COLO668 (cell line): ENCODE data around the gene MOGAT3.

ENCODE experiments used
- DNase-seq: peaks from one replicate; lab custom pipeline; 2025; ENCODE audit not compliant: unreplicated experiment; lab: John Stamatoyannopoulos, UW

MOGAT3 gene

DNA sequence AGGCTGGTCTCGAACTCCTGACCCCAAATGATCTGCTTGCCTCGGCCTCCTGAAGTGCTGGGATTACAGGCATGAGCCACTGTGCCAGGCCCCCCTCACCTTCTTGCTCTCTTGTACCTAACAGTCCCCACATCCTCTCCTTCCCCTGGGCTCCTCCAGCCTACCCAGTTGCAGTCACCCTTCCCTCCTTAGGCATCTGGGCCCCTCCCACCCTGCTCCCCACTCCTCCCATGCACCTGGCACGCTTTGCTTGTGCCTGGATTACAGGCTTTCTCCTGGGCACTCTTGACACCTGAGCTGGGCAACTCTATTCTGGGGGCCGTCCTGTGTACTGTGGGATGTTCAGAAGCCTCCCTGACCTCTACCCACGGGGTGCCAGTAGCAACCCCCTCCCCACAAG lies 33.8 kb upstream of the MOGAT3 start:
- DNase-seq: no peak

DNA sequence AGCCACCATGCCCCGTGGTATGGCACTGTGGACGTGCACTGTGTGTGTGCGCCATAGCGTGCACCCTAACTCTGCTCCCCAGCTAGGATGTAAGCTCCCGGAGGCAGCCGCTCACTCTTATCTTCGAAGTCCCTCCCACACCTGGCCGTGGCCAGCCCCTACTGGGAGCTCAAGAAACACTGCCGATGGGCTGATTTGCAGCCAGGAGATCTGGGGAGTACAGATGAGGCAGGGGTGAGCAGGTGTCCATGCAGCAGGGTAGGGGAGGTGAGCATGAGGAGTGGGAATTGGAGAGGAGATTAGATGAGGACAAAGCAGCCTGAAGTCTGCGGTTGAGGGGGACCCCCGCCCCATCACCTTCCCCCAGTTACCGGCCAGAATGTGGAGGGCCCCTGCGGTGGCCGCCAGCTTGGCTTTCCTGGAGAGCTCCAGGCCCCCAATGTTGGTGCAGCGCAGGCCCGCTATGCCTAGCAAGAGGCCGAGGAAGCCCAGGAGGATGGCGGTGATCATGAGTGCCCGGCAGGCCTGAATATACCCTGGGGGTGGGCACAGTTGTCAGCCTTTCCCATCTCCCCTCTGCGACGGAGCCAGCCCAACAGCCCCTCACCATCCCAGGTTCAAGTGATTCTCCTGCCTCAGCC lies 33.2 kb upstream of the MOGAT3 start:
- DNase-seq: no peak

DNA sequence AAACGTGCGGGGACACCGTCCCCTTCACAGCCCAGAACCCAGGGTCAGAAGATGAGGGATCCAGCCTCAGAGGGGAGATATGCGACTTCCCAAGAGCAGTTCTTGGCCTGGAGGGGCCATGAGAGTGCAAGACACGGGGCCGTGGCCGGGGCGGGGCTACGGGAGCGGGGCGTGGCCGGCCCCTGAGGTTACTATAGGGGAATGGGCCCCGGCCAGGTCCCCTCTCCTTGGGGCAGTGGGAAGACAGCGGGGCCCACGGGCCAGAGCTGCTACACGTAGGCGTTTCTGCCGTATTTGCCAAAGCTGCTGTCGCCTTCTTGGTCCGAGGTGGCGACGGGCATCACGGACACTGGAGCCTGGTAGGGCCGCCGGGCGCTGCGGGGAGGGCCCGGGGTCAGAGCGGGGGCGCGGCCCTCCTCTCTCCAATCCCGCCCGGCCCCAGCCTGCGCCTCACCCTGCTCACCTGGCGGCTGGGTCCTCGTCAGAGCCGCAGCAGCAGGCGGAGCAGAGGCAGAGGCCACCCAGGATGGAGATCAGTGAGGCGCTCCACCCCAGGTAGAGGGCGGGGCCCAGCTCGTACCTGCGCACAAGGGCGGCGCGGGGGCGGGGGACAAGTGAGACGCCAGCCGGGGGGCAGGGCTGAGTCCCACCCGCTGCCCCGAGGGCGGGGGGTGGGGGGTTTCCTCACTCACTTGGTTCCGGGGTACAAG lies 31.5 kb upstream of the MOGAT3 start:
- DNase-seq: peak; percentile 76

DNA sequence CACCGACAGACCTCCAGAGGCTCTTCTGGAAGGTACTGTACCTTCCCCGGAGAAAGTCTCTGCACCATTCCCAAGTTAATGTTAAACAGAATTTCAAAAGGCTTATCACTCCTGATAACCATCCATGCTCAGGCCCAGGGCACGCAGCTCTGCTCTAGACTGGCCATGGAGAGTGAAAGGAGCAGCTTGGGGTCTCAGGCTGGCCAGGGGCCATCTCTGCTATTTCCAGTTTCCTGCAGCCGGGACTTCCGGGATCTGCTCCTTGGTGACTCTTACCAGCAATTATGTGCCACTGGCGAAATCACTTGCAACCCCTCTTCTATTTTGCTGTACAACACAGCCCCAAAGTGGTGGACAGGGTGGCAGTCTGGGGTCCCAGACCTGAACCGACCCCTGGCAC lies 30.8 kb upstream of the MOGAT3 start:
- DNase-seq: no peak

DNA sequence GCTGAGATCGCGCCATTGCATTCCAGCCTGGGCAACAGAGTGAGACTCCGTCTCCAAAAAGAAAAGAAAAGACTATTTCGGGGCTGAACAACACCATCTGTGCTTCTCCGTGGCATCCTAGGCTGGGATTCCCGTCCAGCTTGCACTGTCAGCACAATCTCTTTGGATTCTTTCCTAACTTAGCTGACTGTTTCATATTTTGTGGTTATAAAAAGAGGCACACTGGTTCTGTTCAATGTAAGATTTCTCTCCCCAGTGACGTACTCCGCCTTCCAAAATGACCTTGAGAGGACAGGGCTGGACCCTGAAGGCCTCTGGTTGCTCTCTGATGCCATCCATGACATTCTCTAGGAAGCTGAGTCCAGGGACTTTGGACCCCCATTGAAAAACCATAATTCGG lies 25.9 kb upstream of the MOGAT3 start:
- DNase-seq: no peak

DNA sequence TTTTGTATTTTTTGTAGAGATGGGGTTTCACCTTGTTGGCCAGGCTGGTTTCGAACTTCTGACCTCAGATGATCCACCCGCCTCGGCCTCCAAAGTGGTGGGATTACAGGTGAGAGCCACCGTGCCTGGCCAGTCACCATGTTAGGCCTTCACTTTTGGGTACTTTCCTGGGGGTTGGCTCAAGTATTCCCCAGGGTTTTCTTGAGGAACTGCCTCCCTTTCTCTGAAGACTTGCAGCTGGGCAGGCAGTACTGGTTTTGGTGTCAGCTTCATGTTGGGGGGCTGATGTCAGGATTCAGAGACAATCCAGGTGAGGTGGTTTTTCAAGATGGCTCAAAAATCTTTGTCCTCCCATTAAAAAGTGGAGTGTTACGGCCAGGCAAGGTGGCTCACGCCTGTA lies 24.8 kb upstream of the MOGAT3 start:
- DNase-seq: no peak

DNA sequence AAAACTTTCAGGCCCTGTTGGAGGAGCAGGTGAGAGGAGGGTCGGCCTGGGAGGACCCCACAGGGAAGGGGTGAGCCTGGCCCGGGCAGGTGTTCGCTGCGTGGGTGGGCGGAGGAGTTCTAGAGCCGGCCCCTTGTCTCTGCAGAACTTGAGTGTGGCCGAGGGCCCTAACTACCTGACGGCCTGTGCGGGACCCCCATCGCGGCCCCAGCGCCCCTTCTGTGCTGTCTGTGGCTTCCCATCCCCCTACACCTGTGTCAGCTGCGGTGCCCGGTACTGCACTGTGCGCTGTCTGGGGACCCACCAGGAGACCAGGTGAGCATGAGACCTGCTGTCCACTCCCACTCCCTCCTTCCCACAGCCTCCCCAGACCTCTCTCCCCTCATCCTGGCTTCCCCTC lies 22.7 kb upstream of the MOGAT3 start:
- DNase-seq: no peak

DNA sequence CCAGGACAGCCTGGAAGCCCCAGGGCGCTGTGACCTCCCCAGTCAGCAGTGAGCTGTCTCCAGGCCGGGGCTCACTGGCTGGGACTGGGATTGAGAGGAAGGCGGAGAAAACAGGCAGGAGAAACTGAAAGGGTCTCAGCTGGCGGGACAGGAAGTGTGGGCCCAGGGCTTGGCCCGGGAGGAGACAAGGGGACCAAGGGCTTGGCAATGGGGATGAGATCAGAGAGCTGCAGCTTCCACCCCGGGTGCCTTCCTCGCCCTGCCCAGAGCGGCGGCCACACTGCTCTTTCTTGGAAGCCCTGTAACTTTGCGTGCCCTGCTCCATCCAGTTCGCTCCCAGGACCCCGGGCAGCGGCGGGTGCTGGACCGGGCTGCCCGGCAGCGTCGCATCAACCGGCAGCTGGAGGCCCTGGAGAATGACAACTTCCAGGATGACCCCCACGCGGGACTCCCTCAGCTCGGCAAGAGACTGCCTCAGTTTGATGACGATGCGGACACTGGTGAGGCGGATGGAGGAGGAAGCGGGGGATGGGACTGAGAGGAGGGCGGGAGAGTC lies 21.5 kb upstream of the MOGAT3 start:
- DNase-seq: no peak

DNA sequence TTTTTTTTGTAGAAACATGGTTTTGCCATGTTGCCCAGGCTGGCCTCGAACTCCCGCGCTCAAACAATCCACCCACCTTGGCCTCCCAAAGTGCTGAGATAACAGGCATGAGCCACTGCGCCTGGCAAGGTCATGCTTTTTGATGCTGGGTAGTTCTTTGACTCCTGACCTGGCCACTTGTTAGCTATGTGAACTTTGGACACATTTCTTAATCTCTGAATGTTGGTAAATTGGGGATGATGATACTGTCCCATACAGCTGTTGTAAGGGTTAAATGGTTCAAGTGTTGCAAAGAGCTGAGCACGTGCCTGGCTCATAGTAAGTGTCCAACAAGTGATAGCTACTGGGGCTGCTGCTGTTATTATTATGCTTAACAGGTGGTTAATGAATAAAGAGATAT lies 19.5 kb upstream of the MOGAT3 start:
- DNase-seq: no peak

DNA sequence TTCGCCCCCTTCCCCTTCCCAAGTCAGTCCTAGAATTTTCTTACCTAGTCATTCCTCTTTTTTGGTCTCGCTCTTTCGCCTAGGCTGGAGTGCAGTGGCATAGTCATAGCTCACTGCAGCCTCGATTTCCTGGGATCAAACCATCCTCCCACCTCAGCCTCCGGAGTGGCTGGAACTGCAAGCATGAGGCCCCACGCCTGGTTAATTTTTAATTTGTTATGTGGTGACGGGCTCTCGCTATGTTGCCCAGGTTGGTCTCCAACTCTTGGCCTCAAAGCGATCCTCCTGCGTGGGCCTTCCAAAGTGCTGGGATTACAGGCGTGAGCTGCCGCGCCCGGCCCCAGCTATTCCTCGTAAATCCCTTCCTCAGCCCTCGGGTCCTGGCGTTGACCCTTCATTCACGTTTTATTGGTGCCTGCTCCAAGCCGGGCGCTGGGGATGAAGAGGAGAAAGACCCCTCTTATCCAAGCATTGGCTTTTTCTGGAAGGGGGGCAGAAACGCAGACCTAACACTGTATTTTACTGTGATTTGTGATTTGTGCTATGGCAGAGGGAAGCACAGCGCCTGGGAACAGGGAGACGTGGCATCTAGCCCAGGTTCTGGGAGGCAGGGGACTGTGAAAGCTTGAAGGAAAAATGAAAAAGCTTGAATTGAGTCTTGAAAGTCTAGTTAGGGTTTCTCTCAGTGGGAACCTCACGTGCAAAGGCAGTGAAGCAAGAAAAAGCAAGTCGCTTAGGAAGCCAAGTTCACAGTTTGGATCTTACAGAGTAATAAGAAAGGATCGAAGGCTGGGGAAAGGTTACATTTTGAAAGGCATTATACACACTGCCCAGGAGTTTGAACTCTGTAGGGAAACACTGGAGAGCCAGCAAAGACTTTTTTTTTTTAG lies 17.6 kb upstream of the MOGAT3 start:
- peak; percentile 43 for DNase-seq

DNA sequence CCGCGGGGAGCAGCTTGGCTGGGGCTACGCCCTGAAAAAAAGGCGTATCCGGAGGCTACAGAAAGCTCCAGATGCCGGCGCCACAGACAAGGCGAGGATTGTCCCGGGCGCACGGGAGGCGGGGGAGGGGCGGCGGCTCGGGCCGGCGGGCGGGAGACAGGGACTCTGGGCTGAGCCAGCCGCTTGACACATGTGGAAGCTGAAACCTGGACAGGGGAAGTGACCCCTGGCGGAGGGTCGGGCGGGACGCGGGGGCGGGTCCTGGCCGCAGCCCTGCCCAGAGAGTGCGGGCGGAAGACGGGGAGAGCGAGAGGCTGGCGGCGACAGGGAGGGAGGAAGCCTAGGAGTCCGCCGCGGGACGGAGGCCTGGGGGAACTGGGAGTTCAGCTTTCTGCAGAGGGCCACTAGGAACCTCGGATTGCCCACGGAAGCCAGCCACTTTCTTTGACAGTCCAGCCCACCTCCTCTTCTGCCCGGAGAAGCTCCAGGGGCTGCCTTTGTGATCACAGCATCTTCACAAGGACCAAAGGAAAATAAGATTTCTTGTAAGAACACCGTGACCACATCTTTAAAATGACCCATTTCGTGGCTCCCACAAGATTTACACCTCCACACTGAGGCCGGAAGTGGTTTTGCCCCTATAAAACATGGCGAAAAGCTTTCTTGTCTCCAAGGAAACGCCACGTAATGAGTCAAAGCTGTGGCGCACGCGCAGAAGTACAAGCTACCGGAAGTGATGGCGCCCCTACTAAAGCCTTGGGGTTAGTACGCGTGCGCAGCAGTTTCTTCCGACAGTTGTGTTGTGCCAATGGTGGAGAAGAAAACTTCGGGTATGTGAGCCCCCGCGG lies 16.8 kb upstream of the MOGAT3 start, which contains the start of the genes PLOD3 and ZNHIT1:
Gene PLOD3, minus strand, starts transcription at position 194 of the 848 bp plus-strand sequence. CDS start 307 bp downstream, outside the sequence.
Gene ZNHIT1, plus strand, starts transcription at position 778 of the 848 bp plus-strand sequence. Its CDS starts 31 bp downstream, at position 809.
- DNase-seq: peak; percentile 97

DNA sequence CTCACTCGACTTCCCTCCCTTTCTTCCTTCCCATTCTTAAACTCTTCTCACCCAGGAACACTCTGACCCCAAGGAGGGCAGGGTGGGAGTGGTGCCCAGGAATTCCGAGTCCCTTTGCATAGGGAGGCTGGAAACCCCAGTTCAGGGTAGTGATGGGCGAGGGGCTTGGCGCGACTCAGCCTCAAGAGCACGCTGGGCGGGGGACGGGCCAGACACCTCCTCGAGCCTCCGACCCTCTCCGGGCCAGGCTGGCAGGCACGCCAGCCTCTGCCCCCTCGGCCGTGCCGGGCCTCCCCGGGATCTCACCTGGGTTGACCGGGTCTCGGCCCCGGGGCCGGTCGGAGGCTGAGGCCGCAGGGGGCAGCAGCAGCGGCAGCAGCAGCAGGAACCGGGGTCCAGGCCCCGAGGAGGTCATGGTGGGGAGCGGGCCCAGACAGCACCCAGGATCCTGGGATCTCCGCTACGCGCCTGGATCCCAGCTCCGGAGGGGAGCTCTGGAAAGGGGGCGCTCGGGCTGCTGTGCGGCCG lies 16.1 kb upstream of the MOGAT3 start:
- DNase-seq: no peak

DNA sequence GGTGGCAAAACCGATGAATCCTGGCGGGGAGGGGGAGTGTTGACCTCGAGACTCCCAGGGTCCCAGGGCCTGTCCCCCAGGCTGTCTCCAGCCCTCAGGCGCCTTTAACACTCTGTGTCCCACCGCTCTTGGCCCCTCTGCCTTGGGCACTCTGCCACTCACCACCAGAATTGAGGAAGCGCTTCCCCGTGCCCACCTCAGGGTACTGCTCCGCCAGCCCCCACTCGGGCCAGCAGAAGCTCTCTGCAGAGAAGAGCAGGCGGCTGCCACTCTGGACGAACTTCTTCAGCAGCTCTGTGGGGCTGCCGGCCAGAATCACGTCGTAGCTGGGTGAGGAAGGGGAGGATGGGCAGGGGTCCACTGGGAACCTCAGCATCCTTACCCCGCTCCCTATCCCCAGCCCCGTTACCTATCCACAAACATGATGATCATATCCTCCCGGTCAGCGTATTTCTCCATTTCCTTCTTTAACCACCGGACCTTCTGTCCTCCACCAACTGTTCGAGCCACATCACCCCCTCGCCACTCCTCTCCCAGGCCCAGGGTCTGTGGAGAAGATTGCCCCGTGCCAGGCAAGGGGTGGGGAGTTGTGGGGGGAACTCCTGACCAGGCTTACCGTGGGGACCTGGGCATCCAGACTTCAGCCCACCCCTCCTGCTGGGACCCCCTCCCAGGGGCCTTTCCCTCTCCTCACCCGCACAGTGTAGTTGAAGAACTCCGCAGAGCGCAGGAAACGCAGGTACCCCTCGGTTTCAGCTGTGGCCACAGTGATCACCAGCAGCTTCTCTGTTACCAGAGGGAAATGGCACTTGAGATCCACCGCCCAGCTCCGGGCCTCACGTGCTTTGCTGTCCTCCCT lies 15.4 kb upstream of the MOGAT3 start:
- peak; percentile 14 for DNase-seq

DNA sequence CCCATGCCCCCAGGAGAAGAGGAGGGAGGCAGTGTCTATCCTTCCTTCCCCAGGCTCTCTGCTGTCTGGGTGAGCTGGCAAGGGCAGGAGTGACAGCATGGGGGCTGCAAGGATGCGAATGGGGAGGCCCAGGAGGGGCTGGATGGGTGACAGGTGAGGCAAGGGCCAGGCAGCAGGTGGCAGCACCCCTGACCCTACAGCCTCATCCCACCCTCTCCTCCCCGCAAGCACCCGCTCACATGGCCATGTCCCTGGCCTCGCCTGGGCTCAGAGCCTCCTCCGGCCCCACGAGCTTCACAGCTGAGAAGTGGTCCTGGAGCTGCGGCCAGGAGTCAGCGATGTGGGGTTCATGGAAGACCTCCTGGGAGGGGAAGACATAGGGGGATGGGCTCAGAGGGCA lies 11.2 kb upstream of the MOGAT3 start:
- no peak for DNase-seq

DNA sequence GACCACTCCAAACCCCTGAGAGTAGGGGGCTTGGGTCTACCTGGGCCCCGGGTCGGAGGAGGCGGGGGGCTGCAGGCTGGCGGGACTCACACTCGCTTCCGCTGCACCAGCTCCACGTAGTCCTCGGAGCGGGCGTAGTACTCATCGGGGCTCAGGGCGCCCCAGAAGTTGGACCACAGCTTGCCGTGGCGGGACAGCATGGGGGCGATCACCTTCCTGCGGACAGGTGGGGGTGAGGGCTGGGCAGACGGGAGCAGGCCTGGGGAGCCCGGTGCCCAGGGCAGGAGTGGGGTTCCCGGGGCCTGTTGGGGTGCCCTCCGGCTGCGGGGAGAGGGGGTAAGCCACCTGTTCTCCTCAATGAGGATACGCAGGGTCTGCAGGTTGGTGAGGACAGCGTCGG lies 10.7 kb upstream of the MOGAT3 start:
- DNase-seq: no peak

DNA sequence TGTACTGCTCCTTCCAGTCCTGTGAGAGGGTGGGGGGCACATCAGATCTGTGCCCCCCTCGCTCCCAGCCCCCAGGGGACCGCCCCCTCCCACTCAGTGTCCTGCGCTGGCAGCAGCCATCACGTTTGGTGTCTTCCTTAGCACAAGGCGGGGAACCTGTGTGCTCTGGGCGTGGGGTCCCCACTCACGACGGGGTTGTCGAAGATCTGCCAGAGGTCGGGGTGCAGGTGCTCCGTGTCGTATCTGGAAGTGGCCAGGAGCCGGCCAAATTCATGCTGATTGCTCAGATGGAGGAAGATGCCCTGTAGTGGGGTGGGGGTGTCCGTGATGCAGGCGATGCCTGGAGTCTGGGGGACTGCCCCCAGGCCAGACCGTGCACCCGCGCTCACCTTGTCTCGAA lies 9.3 kb upstream of the MOGAT3 start:
- no peak for DNase-seq

DNA sequence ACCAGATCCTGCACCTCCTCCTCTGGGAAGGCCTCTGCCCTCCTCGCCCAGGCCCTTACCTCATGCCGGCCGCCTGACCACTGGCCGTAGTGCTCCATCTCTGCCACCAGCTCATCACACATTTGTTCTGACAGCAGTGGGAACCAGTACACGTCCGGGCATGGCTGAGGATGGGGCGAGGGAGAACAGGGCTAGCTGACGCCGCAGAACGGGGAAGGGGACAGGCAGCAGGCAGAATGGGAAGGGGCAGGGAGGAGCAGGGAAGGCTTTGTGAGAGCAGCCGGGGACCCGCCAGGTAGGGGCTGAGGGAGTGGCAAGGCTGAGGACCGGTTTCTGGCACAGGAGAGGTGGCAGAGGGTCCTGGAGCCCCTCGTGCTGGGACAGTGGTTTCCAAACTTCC lies 8.0 kb upstream of the MOGAT3 start:
- no peak for DNase-seq

DNA sequence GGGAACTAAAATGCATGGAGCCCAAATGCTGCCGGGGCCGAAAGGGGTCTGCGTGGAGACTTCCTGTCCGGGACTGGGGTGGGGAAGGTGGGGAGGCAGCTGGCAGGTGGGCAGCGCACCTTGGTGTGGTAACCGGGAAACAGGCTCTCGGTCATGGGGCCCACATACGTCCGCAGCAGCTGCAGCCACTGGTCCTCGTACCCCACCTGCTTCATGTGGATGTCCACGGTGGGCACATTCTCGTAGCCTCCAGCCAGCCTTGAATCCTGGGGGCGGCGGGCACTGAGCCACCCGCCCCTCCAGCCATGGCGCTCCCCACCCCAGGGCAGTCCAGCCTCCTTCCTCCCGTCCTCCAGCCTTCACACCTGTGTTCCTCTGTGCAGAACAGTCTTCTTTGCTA lies 6.6 kb upstream of the MOGAT3 start:
- DNase-seq: no peak

DNA sequence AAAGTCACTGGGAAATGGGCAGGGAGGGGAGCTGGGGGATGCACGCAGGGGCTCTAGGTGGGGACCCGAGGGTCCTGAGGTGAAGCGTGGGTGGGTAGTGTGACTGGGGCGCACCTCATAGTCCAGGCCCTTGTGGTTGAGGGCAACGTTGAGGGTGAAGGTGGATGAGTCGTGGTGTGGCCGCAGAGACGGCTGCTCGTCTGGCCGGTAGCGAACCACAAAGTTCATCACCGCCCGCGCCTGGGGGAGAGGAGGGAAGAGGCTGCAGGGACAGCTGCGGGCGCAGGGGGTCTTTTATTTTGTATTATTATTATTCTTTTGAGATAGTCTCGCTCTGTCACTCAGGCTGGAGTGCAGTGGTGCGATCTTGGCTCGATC lies 5.8 kb upstream of the MOGAT3 start:
- DNase-seq: no peak
